ENCODE measurements around the gene SIK1.
A peak's percentile ranks its signal among the peaks of the same experiment; 100 is the strongest.

SIK1 gene

DNA sequence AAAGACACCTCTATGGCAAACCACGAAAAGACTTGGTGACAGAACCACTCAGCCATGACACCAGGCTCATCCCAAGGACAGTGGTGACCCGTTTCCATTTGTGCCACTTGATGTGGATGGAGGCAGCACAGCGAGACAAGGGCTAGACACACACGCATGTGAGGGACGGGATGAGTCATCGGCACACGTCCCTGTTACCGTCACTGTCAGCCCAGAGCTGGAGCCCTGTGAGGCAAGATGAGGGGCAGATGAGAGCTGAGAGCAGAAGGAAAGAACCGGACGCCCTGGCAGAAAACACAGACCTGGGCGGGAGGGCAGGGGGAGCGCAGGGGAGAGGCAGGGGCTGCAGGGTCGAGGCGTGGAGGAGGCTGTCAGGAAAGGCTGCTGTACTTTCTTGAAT lies 57.8 kb downstream of the SIK1 start:
- Histone ChIP-seq H3K9ac (peak overlapping the region in 1 of 11 experiments; percentile 19; a peak in 1 of 22 replicates), H3K4me3 (no peak overlapping the region), H3K36me3 (no peaks in the 10 kb centered on the region), H4K20me1 (peaks cover 0 to 38% (median 0%) of the 10 kb centered on the region in 11 experiments; a peak in 3 of 22 replicates), H3K4me2 (peak overlapping the region; percentile 46 to 81 (median 64); a peak in 20 of 22 replicates), H3K9me3 (replicated peaks in 1 of 11) (peaks cover 0 to 7% (median 0%) of the 10 kb centered on the region in 11 experiments; a peak in 3 of 22 replicates), H3K27me3 (peaks cover 0 to 15% (median 0%) of the 10 kb centered on the region in 11 experiments; a peak in 1 of 22 replicates), H3K27ac (peak overlapping the region in 1 of 11 experiments; percentile 40; a peak in 1 of 22 replicates), H3K4me1 (peaks cover 35 to 76% (median 65%) of the 10 kb centered on the region in 10 experiments)
- no peak for TF ChIP-seq Cebpa-rat (IDR thresholded peaks at IDR 0.05)

DNA sequence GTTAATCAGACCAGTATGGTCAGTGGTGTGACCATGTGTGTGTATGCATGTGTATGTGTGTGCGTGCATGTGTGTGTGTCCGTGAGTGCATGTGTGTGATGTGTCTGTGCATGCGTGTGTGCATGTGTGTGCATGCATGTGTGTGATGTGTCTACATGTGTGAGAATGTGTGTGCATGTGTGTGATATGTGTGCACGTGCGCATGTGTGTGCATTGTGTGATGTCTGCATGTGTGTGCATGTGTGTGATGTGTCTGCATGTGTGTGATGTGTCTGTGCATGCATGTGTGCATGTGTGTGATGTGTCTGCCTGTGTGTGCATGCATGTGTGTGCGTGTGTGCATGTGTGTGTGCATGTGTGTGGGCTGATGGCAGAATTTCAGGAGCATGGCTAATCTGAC lies 58.2 kb downstream of the SIK1 start:
- Histone ChIP-seq H3K36me3 (no peaks in the 10 kb centered on the region), H3K27me3 (peaks cover 0 to 15% (median 0%) of the 10 kb centered on the region in 11 experiments; a peak in 1 of 22 replicates), H3K9me3 (replicated peaks in 1 of 11) (peaks cover 0 to 7% (median 0%) of the 10 kb centered on the region in 11 experiments; a peak in 3 of 22 replicates), H3K4me3 (no peak overlapping the region), H3K4me1 (peaks cover 39 to 76% (median 68%) of the 10 kb centered on the region in 10 experiments), H4K20me1 (peaks cover 0 to 39% (median 0%) of the 10 kb centered on the region in 11 experiments; a peak in 3 of 22 replicates), H3K27ac (no peak overlapping the region), H3K9ac (no peak overlapping the region), H3K4me2 (peak overlapping the region; percentile 15 to 81 (median 64); a peak in 20 of 22 replicates)
- TF ChIP-seq Cebpa-rat (IDR thresholded peaks at IDR 0.05): no peak

GRCh38 chr21:43367859-43368258 lies 59.1 kb downstream of the SIK1 start:
- H3K4me1 ChIP-seq: peaks cover 48 to 83% (median 76%) of the 10 kb centered on the region in 10 experiments
- H4K20me1 ChIP-seq: peaks cover 0 to 39% (median 0%) of the 10 kb centered on the region in 11 experiments; a peak in 3 of 22 replicates
- H3K4me3 ChIP-seq: no peak overlapping the region
- no peak for TF ChIP-seq Cebpa-rat (IDR thresholded peaks at IDR 0.05)
- H3K9ac ChIP-seq: peak overlapping the region in 1 of 11 experiments; percentile 27; a peak in 1 of 22 replicates
- H3K9me3 ChIP-seq (replicated peaks in 1 of 11): peaks cover 0 to 7% (median 0%) of the 10 kb centered on the region in 11 experiments; a peak in 3 of 22 replicates
- H3K36me3 ChIP-seq: no peaks in the 10 kb centered on the region
- H3K4me2 ChIP-seq: peak overlapping the region in 8 of 11 experiments; percentile 0 to 92 (median 46); a peak in 10 of 22 replicates
- no peak overlapping the region for H3K27ac ChIP-seq
- peaks cover 0 to 15% (median 0%) of the 10 kb centered on the region in 11 experiments; a peak in 1 of 22 replicates for H3K27me3 ChIP-seq

DNA sequence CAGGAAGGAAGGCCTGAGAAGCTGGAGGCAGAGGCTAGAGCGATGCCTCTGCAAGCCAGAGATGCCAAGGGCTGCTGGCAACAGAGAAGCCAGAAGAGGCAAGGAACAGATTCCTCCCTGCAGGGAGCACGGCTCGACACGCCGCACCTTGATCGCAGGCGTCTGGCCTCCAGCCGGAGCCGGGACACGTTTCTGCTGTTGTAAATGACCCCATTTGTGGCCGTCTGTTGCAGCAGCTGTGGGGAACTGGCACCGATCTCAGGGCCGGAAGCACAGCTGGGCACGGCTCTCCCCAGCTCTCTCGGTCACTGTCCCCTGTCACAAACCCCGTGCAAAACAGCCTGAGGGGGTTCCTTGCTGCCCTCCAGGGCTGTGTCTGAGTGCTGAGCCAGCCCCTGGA lies 59.6 kb downstream of the SIK1 start:
- H3K4me1 ChIP-seq: peaks cover 53 to 89% (median 82%) of the 10 kb centered on the region in 10 experiments
- peaks cover 0 to 39% (median 0%) of the 10 kb centered on the region in 11 experiments; a peak in 3 of 22 replicates for H4K20me1 ChIP-seq
- TF ChIP-seq Cebpa-rat (IDR thresholded peaks at IDR 0.05): no peak
- no peak overlapping the region for H3K27ac ChIP-seq
- H3K4me3 ChIP-seq: no peak overlapping the region
- H3K4me2 ChIP-seq: peak overlapping the region in 8 of 11 experiments; percentile 0 to 92 (median 43); a peak in 10 of 22 replicates
- no peaks in the 10 kb centered on the region for H3K36me3 ChIP-seq
- peaks cover 0 to 7% (median 0%) of the 10 kb centered on the region in 11 experiments; a peak in 3 of 22 replicates for H3K9me3 ChIP-seq (replicated peaks in 1 of 11)
- H3K27me3 ChIP-seq: peaks cover 0 to 15% (median 0%) of the 10 kb centered on the region in 11 experiments; a peak in 1 of 22 replicates
- peak overlapping the region in 1 of 11 experiments; percentile 27; a peak in 1 of 22 replicates for H3K9ac ChIP-seq

- Histone ChIP-seq H3K9me3 (replicated peaks in 1 of 11) (peaks cover 0 to 5% (median 0%) of the 10 kb centered on the region in 11 experiments; a peak in 3 of 22 replicates), H3K4me2 (peak overlapping the region in 4 of 11 experiments; percentile 60 to 92 (median 71); a peak in 3 of 22 replicates), H3K4me1 (peaks cover 60 to 95% (median 88%) of the 10 kb centered on the region in 10 experiments), H3K36me3 (no peaks in the 10 kb centered on the region), H3K4me3 (no peak overlapping the region), H3K9ac (no peak overlapping the region), H3K27ac (no peak overlapping the region), H3K27me3 (peaks cover 0 to 15% (median 0%) of the 10 kb centered on the region in 11 experiments; a peak in 1 of 22 replicates), H4K20me1 (peaks cover 0 to 39% (median 0%) of the 10 kb centered on the region in 11 experiments; a peak in 3 of 22 replicates)
- no peak for TF ChIP-seq Cebpa-rat (IDR thresholded peaks at IDR 0.05)
These were observed 60.3 kb downstream of the SIK1 start for GRCh38 chr21:43366656-43367055.

GRCh38 chr21:43365611-43366426 lies 61.1 kb downstream of the SIK1 start:
- peaks cover 0 to 39% (median 0%) of the 10 kb centered on the region in 11 experiments; a peak in 3 of 22 replicates for H4K20me1 ChIP-seq
- peaks cover 0 to 15% (median 0%) of the 10 kb centered on the region in 11 experiments; a peak in 1 of 22 replicates for H3K27me3 ChIP-seq
- peak overlapping the region in 10 of 11 experiments; percentile 22 to 93 (median 83); a peak in 17 of 22 replicates for H3K4me2 ChIP-seq
- no peak for TF ChIP-seq Cebpa-rat (IDR thresholded peaks at IDR 0.05)
- H3K36me3 ChIP-seq: no peaks in the 10 kb centered on the region
- H3K9me3 ChIP-seq (replicated peaks in 1 of 11): no peaks in the 10 kb centered on the region
- no peak overlapping the region for H3K9ac ChIP-seq
- H3K4me3 ChIP-seq: no peak overlapping the region
- no peak overlapping the region for H3K27ac ChIP-seq
- peaks cover 64 to 100% (median 94%) of the 10 kb centered on the region in 10 experiments for H3K4me1 ChIP-seq

- Histone ChIP-seq H3K27ac (no peak overlapping the region), H3K9ac (0 out of 22 replicates have a peak overlapping the region, but pooled peaks of 1 of the 11 experiments have one; percentile 9), H3K27me3 (peaks cover 0 to 10% (median 0%) of the 10 kb centered on the region in 11 experiments; a peak in 1 of 22 replicates), H3K4me1 (peaks cover 64 to 100% (median 94%) of the 10 kb centered on the region in 10 experiments), H3K36me3 (no peaks in the 10 kb centered on the region), H4K20me1 (peaks cover 0 to 39% (median 0%) of the 10 kb centered on the region in 11 experiments; a peak in 3 of 22 replicates), H3K9me3 (replicated peaks in 1 of 11) (no peaks in the 10 kb centered on the region), H3K4me2 (peak overlapping the region in 10 of 11 experiments; percentile 29 to 98 (median 86); a peak in 15 of 22 replicates), H3K4me3 (no peak overlapping the region)
- no peak for TF ChIP-seq Cebpa-rat (IDR thresholded peaks at IDR 0.05)
These were observed 62.0 kb downstream of the SIK1 start for GRCh38 chr21:43364851-43365424.
